ENCODE data around the gene FGF8.

The FGF8 gene

DNA sequence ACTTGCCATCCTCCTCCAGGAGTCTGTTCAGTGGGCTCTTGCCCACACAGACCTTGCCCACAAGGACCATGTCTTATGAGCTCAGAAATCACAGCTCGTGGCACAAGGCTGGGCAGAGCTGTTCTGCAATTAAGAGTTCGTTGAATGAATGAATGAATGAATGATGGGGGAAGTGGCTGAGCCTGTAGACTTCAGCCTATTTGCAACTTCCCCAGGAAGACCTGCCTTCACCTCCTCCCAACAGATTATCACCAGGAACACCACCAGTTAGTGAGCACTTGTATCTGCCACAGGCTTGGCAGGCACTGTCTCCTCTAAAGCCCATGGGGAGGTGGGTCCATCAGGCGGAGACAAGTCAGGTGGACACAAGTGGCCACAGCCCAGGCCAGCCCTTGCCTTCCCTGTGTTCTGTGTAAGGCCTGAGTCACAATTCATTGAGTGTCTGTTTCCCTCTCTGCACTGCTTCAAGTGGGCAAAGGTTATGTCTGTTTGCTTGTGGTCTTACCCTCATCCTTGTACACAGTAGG is 1.8 kb upstream of the FGF8 start:
- Histone ChIP-seq H3K9ac (ENCODE audit: low read length) (no peak overlapping the region), H2AFZ (ENCODE audit: low read length) (no peak overlapping the region), H4K20me1 (ENCODE audit: insufficient read depth, low read length) (no peaks in the 10 kb centered on the region), H3F3A (ENCODE audit: insufficient read depth, low read length) (no peaks in the 10 kb centered on the region), H3K4me3 (ENCODE audit: low read depth, low read length, poor library complexity, severe bottlenecking) (no peak overlapping the region), H3K4me1 (ENCODE audit: insufficient read depth, low read length, severe bottlenecking) (peaks cover 32% of the 10 kb centered on the region), H3K9me3 (ENCODE audit: low read length) (no peaks in the 10 kb centered on the region), H3K27ac (ENCODE audit: low read depth, low read length, poor library complexity, severe bottlenecking) (no peak overlapping the region), H3K4me2 (ENCODE audit: low read length) (no peak overlapping the region), H3K79me2 (ENCODE audit: insufficient read depth, low read length) (no peaks in the 10 kb centered on the region), H3K36me3 (ENCODE audit: insufficient read depth, low read length) (peaks cover 8% of the 10 kb centered on the region; the same call in 1 of the 2 replicates), H3K9me2 (ENCODE audit: low read depth, low read length) (no peaks in the 10 kb centered on the region), H3K27me3 (ENCODE audit: insufficient read depth, low read length) (no peaks in the 10 kb centered on the region)
- no peak for TF ChIP-seq EZH2 (IDR thresholded peaks at IDR 0.05; ENCODE audit: borderline replicate concordance, low read length)
- TF ChIP-seq, protein P1, sequence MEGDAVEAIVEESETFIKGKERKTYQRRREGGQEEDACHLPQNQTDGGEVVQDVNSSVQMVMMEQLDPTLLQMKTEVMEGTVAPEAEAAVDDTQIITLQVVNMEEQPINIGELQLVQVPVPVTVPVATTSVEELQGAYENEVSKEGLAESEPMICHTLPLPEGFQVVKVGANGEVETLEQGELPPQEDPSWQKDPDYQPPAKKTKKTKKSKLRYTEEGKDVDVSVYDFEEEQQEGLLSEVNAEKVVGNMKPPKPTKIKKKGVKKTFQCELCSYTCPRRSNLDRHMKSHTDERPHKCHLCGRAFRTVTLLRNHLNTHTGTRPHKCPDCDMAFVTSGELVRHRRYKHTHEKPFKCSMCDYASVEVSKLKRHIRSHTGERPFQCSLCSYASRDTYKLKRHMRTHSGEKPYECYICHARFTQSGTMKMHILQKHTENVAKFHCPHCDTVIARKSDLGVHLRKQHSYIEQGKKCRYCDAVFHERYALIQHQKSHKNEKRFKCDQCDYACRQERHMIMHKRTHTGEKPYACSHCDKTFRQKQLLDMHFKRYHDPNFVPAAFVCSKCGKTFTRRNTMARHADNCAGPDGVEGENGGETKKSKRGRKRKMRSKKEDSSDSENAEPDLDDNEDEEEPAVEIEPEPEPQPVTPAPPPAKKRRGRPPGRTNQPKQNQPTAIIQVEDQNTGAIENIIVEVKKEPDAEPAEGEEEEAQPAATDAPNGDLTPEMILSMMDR (IDR thresholded peaks at IDR 0.05; ENCODE audit: low read length): no peak

DNA sequence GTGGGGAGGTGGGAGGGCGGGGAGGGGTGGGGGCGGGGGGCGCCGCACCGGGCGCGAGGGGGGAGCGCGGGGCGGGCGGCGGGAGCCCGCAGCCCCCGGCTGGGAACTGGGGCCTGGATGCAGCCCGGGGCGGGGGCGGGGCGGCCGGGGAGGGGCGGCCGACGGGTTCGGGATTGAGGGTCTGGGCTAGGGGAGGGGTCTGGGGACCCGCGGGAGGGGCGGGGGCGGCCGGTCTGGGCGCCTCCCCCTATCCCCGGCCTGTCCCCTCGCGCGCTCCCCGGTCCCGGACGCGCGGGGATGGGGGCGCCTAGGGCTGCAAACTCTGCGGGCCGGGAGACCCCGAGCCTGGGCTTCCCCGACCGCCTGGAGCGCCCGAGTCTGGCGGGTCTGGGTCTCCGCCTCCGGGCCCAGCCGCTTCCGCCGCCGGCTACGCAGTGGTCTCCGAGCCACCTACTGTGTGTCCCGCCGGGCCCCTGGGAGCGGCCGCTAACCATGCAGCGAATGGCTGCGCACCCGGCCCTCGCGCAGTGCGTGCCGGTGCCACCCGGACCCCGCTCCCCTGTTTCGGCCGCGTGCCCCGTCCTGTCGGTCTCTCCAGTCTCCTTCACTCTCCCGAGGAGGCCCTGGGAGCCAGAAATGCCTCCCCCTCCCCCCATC is 375 bp upstream of the FGF8 start:
- Histone ChIP-seq H3K4me1 (ENCODE audit: insufficient read depth, low read length, severe bottlenecking) (peaks cover 20% of the 10 kb centered on the region), H3K4me2 (ENCODE audit: low read length) (no peak overlapping the region), H3F3A (ENCODE audit: insufficient read depth, low read length) (no peaks in the 10 kb centered on the region), H3K27ac (ENCODE audit: low read depth, low read length, poor library complexity, severe bottlenecking) (no peak overlapping the region), H3K9me3 (ENCODE audit: low read length) (no peaks in the 10 kb centered on the region), H3K79me2 (ENCODE audit: insufficient read depth, low read length) (no peaks in the 10 kb centered on the region), H3K4me3 (ENCODE audit: low read depth, low read length, poor library complexity, severe bottlenecking) (no peak overlapping the region), H2AFZ (ENCODE audit: low read length) (no peak overlapping the region), H3K36me3 (ENCODE audit: insufficient read depth, low read length) (peaks cover 8% of the 10 kb centered on the region; the same call in 1 of the 2 replicates), H3K9me2 (ENCODE audit: low read depth, low read length) (no peaks in the 10 kb centered on the region), H3K27me3 (ENCODE audit: insufficient read depth, low read length) (no peaks in the 10 kb centered on the region), H3K9ac (ENCODE audit: low read length) (no peak overlapping the region), H4K20me1 (ENCODE audit: insufficient read depth, low read length) (no peaks in the 10 kb centered on the region)
- no peak for TF ChIP-seq EZH2 (IDR thresholded peaks at IDR 0.05; ENCODE audit: borderline replicate concordance, low read length)
- TF ChIP-seq, protein P1 (IDR thresholded peaks at IDR 0.05; ENCODE audit: low read length): no peak

DNA sequence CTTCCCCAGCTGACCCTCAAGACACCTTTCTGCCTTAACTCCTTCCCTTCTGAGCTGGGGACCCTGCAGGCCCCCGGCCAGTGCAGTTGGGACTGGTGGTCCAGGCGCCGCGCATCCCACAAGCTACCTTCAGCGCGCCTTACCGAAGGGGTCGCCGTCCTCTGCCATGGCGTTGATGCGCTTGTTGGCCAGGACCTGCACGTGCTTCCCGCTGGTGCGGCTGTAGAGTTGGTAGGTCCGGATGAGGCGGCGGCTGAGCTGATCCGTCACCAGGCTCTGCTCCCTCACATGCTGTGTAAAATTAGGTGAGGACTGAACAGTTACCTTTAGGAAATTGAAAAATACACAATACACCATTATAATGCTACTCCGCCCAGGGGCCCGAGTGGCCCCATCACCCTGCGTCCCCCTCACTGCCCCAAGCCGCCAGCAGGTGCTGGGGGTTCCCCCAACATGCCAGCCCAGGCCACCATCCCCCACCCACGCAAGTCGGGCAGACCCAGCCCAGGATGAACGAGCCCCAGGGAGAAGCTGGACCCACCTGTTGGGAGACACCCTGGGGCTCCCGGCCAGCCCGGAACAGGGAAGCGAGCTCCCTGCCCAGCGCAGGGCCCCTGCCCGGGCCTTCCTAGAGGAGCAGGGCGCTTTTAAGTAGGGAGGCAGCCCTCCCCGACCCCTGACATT is 1.2 kb downstream of the FGF8 start:
- no peak overlapping the region for H3K9ac ChIP-seq (ENCODE audit: low read length)
- H3K4me3 ChIP-seq (ENCODE audit: low read depth, low read length, poor library complexity, severe bottlenecking): no peak overlapping the region
- H3F3A ChIP-seq (ENCODE audit: insufficient read depth, low read length): no peaks in the 10 kb centered on the region
- peaks cover 11% of the 10 kb centered on the region for H3K4me1 ChIP-seq (ENCODE audit: insufficient read depth, low read length, severe bottlenecking)
- no peaks in the 10 kb centered on the region for H3K9me3 ChIP-seq (ENCODE audit: low read length)
- no peak for TF ChIP-seq EZH2 (IDR thresholded peaks at IDR 0.05; ENCODE audit: borderline replicate concordance, low read length)
- TF ChIP-seq, protein P1 (IDR thresholded peaks at IDR 0.05; ENCODE audit: low read length): no peak
- H3K4me2 ChIP-seq (ENCODE audit: low read length): no peak overlapping the region
- H3K27me3 ChIP-seq (ENCODE audit: insufficient read depth, low read length): no peaks in the 10 kb centered on the region
- no peak overlapping the region for H3K27ac ChIP-seq (ENCODE audit: low read depth, low read length, poor library complexity, severe bottlenecking)
- no peaks in the 10 kb centered on the region for H4K20me1 ChIP-seq (ENCODE audit: insufficient read depth, low read length)
- no peaks in the 10 kb centered on the region for H3K9me2 ChIP-seq (ENCODE audit: low read depth, low read length)
- no peaks in the 10 kb centered on the region for H3K79me2 ChIP-seq (ENCODE audit: insufficient read depth, low read length)
- peaks cover 8% of the 10 kb centered on the region; the same call in 1 of the 2 replicates for H3K36me3 ChIP-seq (ENCODE audit: insufficient read depth, low read length)
- H2AFZ ChIP-seq (ENCODE audit: low read length): no peak overlapping the region
